ENCODE data around the gene STBD1.

The STBD1 gene

GRCh38 chr4:76307660-76308014 is 1.1 kb downstream of the STBD1 start:
- no peak for DNase-seq (ENCODE audit: low read depth)
- no peak for TF ChIP-seq CTCF (conservative IDR thresholded peaks at IDR 0.05; ENCODE audit: control insufficient read depth, insufficient read depth, low read depth, low read length)
- peak overlapping the region; percentile 82 for H3K4me3 ChIP-seq (ENCODE audit: control insufficient read depth, low read depth, low read length)

- DNase-seq (ENCODE audit: low read depth): no peak
- TF ChIP-seq CTCF (conservative IDR thresholded peaks at IDR 0.05; ENCODE audit: control insufficient read depth, insufficient read depth, low read depth, low read length): no peak
- no peak overlapping the region for H3K4me3 ChIP-seq (ENCODE audit: control insufficient read depth, low read depth, low read length)
Measured at GRCh38 chr4:76308548-76308947, 2.0 kb downstream of the STBD1 start.

- no peak for TF ChIP-seq CTCF (conservative IDR thresholded peaks at IDR 0.05; ENCODE audit: control insufficient read depth, insufficient read depth, low read depth, low read length)
- H3K4me3 ChIP-seq (ENCODE audit: control insufficient read depth, low read depth, low read length): no peak overlapping the region
- no peak for DNase-seq (ENCODE audit: low read depth)
Measured at GRCh38 chr4:76309939-76310550, 3.5 kb downstream of the STBD1 start.

GRCh38 chr4:76310683-76311082 is 4.2 kb downstream of the STBD1 start:
- DNase-seq (ENCODE audit: low read depth): no peak
- H3K4me3 ChIP-seq (ENCODE audit: control insufficient read depth, low read depth, low read length): no peak overlapping the region
- TF ChIP-seq CTCF (conservative IDR thresholded peaks at IDR 0.05; ENCODE audit: control insufficient read depth, insufficient read depth, low read depth, low read length): no peak

GRCh38 chr4:76311896-76312331 is 5.4 kb downstream of the STBD1 start:
- DNase-seq (ENCODE audit: low read depth): no peak
- no peak overlapping the region for H3K4me3 ChIP-seq (ENCODE audit: control insufficient read depth, low read depth, low read length)
- no peak for TF ChIP-seq CTCF (conservative IDR thresholded peaks at IDR 0.05; ENCODE audit: control insufficient read depth, insufficient read depth, low read depth, low read length)

GRCh38 chr4:76312457-76312856 is 5.9 kb downstream of the STBD1 start:
- no peak for DNase-seq (ENCODE audit: low read depth)
- no peak overlapping the region for H3K4me3 ChIP-seq (ENCODE audit: control insufficient read depth, low read depth, low read length)
- no peak for TF ChIP-seq CTCF (conservative IDR thresholded peaks at IDR 0.05; ENCODE audit: control insufficient read depth, insufficient read depth, low read depth, low read length)

- no peak for TF ChIP-seq CTCF (conservative IDR thresholded peaks at IDR 0.05; ENCODE audit: control insufficient read depth, insufficient read depth, low read depth, low read length)
Measured at GRCh38 chr4:76313547-76313946, 7.0 kb downstream of the STBD1 start.

More at GRCh38 chr4:76313547-76313946, 7.0 kb downstream of the STBD1 start:
- no peak overlapping the region for H3K4me3 ChIP-seq (ENCODE audit: control insufficient read depth, low read depth, low read length)
- no peak for DNase-seq (ENCODE audit: low read depth)

Data from fibroblast of mammary gland (primary cell).